ENCODE results near the gene ZNF841. TPM values are rescaled to one million over a fixed set of nuclear protein-coding genes. Genes with fewer than 3 reads are reported as not detected.
"Not testable (repeated sequence)": the region's sequence is repeated elsewhere in the genome, so short reads cannot be mapped to it uniquely, and the experiment has no call there.

ZNF841 gene
- polyA plus RNA-seq (ENCODE audit: insufficient read length in 12 of 12) = 10 to 100 TPM in 9 of 12 donors, 1 to 10 TPM in 2, not detected in 1; 8.1 to 26.7 (median 13.4) TPM
- long read RNA-seq, donor 1, partial matches to known transcripts = 0 of 2 reads
- long read RNA-seq, donor 1, other reads (novel, unspliced or antisense) = 0 of 2 reads
- long read RNA-seq, donor 2 = 0 reads
- long read RNA-seq, donor 3, partial matches to known transcripts = 0 of 1 reads
- long read RNA-seq, donor 3, other reads (novel, unspliced or antisense) = 0 of 1 reads
- long read RNA-seq, donor 4 = 0 reads
- long read RNA-seq, donor 5, partial matches to known transcripts = 0 of 1 reads
- long read RNA-seq, donor 5, other reads (novel, unspliced or antisense) = 0 of 1 reads
- long read RNA-seq, donor 6, partial matches to known transcripts = 0 of 1 reads
- long read RNA-seq, donor 6, other reads (novel, unspliced or antisense) = 0 of 1 reads
- long read RNA-seq, donor 7, partial matches to known transcripts = 0 of 1 reads
- long read RNA-seq, donor 7, other reads (novel, unspliced or antisense) = 0 of 1 reads
- long read RNA-seq, donor 8 = 0 reads
- long read RNA-seq, donor 9 = 0 reads
- long read RNA-seq, donor 10, partial matches to known transcripts = 0 of 1 reads
- long read RNA-seq, donor 10, other reads (novel, unspliced or antisense) = 0 of 1 reads
- long read RNA-seq, donor 11 = 0 reads

- DNase-seq = peak; percentile 93
Measured at GRCh38 chr19:52095172-52096014, at the start of gene ZNF841. TSS of gene ZNF841 (minus strand) at chr19:52095765. CDS start at chr19:52084801, 10,964 bp downstream.

- DNase-seq = no peak
Measured at GRCh38 chr19:52142001-52142595, 46.5 kb upstream of the ZNF841 start.

GRCh38 chr19:52141203-52141602 lies 45.6 kb upstream of the ZNF841 start:
- no peak for DNase-seq

GRCh38 chr19:52140032-52140710 lies 44.6 kb upstream of the ZNF841 start:
- no peak for DNase-seq

- DNase-seq = peak; percentile 96
Measured at GRCh38 chr19:52139252-52140031, 43.9 kb upstream of the ZNF841 start, which contains the start of gene ZNF616. TSS of gene ZNF616 (minus strand) at chr19:52139938. CDS start at chr19:52130512, 9,426 bp downstream.

- DNase-seq = no peak
Measured at GRCh38 chr19:52138983-52139251, 43.4 kb upstream of the ZNF841 start.

- DNase-seq = peak; percentile 41
Measured at GRCh38 chr19:52138278-52138982, 42.9 kb upstream of the ZNF841 start.

- DNase-seq = no peak
Measured at GRCh38 chr19:52120286-52120685, 24.7 kb upstream of the ZNF841 start.

- DNase-seq = no peak
Measured at GRCh38 chr19:52115526-52116053, 20.0 kb upstream of the ZNF841 start.

- DNase-seq = no peak
Measured at GRCh38 chr19:52114691-52115090, 19.1 kb upstream of the ZNF841 start.

- no peak for DNase-seq
Measured at GRCh38 chr19:52112624-52113023, 17.1 kb upstream of the ZNF841 start.

GRCh38 chr19:52110780-52111179 lies 15.2 kb upstream of the ZNF841 start:
- no peak for DNase-seq

GRCh38 chr19:52102782-52103181 lies 7.2 kb upstream of the ZNF841 start:
- DNase-seq = no peak

- no peak for DNase-seq
Measured at GRCh38 chr19:52101866-52102562, 6.4 kb upstream of the ZNF841 start.

- no peak for DNase-seq
Measured at GRCh38 chr19:52099497-52100138, 4.1 kb upstream of the ZNF841 start.

- DNase-seq = not testable (repeated sequence)
Measured at GRCh38 chr19:52096416-52096815, 851 bp upstream of the ZNF841 start.

- DNase-seq = peak; percentile 11
Measured at GRCh38 chr19:52094526-52095130, 937 bp downstream of the ZNF841 start.

- DNase-seq = no peak
Measured at GRCh38 chr19:52086481-52086880, 9.1 kb downstream of the ZNF841 start.

Data from muscle of arm (tissue), 14 donors.